Stimulated activated CD4-positive, alpha-beta T cell treated with anti-CD3 and anti-CD28 coated beads, Interleukin-4, amount 100 ng/mL, for 1 hour (primary cell): ENCODE results near the gene NKD1.
A peak's percentile ranks its signal among the peaks of the same experiment; 100 is the strongest.

Experiments
- DNase-seq: peaks from one replicate; pipeline ENCODE4 v3.0.0-alpha.2; 2020

NKD1 gene

GRCh38 chr16:50601341-50601740 is 53.1 kb downstream of the NKD1 start:
- DNase-seq: no peak

GRCh38 chr16:50602126-50602525 is 53.9 kb downstream of the NKD1 start:
- DNase-seq: no peak

- peak; percentile 25 for DNase-seq
Measured at GRCh38 chr16:50602531-50603205, 54.5 kb downstream of the NKD1 start.

- DNase-seq: no peak
Measured at GRCh38 chr16:50603206-50604064, 55.2 kb downstream of the NKD1 start.

- no peak for DNase-seq
Measured at GRCh38 chr16:50604065-50604418, 55.8 kb downstream of the NKD1 start.

GRCh38 chr16:50604610-50605009 is 56.4 kb downstream of the NKD1 start:
- DNase-seq: no peak

- DNase-seq: no peak
Measured at GRCh38 chr16:50605733-50606430, 57.7 kb downstream of the NKD1 start.

GRCh38 chr16:50606431-50607050 is 58.3 kb downstream of the NKD1 start:
- no peak for DNase-seq

- DNase-seq: no peak
Measured at GRCh38 chr16:50607051-50607431, 58.8 kb downstream of the NKD1 start.

- DNase-seq: no peak
Measured at GRCh38 chr16:50607447-50607846, 59.3 kb downstream of the NKD1 start.

GRCh38 chr16:50607970-50608557 is 59.9 kb downstream of the NKD1 start:
- no peak for DNase-seq

- DNase-seq: no peak
Measured at GRCh38 chr16:50609049-50609448, 60.9 kb downstream of the NKD1 start.

GRCh38 chr16:50609471-50609870 is 61.3 kb downstream of the NKD1 start:
- DNase-seq: no peak

- no peak for DNase-seq
Measured at GRCh38 chr16:50610331-50611262, 62.4 kb downstream of the NKD1 start.

- DNase-seq: no peak
Measured at GRCh38 chr16:50611332-50611934, 63.2 kb downstream of the NKD1 start.

- no peak for DNase-seq
Measured at GRCh38 chr16:50611995-50612848, 64.0 kb downstream of the NKD1 start.

- DNase-seq: no peak
Measured at GRCh38 chr16:50612849-50613198, 64.6 kb downstream of the NKD1 start.

GRCh38 chr16:50613281-50613963 is 65.2 kb downstream of the NKD1 start:
- DNase-seq: no peak

- no peak for DNase-seq
Measured at GRCh38 chr16:50613964-50614474, 65.8 kb downstream of the NKD1 start.
